K562 (cell line): ENCODE data around the gene PITHD1. TPM values are rescaled to one million over a fixed set of nuclear protein-coding genes. Genes with fewer than 3 reads are reported as not detected.
A peak's percentile ranks its signal among the peaks of the same experiment; 100 is the strongest.

Source experiments
- BRD4 ChIP-seq: fragments of 200-600 bp; sonication (generic); IDR thresholded peaks from 2 replicates; pipeline ENCODE4 v1.6.1; 2017; ENCODE audit warnings: inconsistent platforms
- CREBBP ChIP-seq: IDR thresholded peaks from one replicate; pipeline ENCODE4 v1.6.1; 2012; ENCODE audit warnings: low read depth, mild to moderate bottlenecking, control low read depth, inconsistent platforms, low read length
- FOXP1 ChIP-seq: sonication (generic); formaldehyde crosslinking; IDR thresholded peaks from 2 replicates; pipeline ENCODE4 v1.8.0; 2022; ENCODE audit warnings: mild to moderate bottlenecking, missing genetic modification reagents
- HDGF ChIP-seq: fragments of 450-650 bp; IDR thresholded peaks from 2 replicates; pipeline ENCODE4 v1.6.1; 2016
- KLF10 ChIP-seq: fragments of 250-450 bp; sonication (Bioruptor Pico); IDR thresholded peaks from 2 replicates; pipeline ENCODE4 v1.6.1; 2021; ENCODE audit warnings: matching md5 sums
- PCBP2 ChIP-seq: fragments of 200-400 bp; formaldehyde crosslinking; IDR thresholded peaks from 2 replicates; pipeline ENCODE4 v1.6.1; 2018; ENCODE audit warnings: low read length, low read depth, mild to moderate bottlenecking, moderate library complexity; ENCODE audit not compliant: poor library complexity, severe bottlenecking
- SIN3A ChIP-seq, 2 experiments: fragments of 150-350 bp in 1 of 2; IDR thresholded peaks; 2 replicates each; pipeline ENCODE4 v1.6.1; 2011 to 2016; ENCODE audit warnings: borderline replicate concordance in 2 of 2, low read depth in 2 of 2, low read length in 2 of 2, mild to moderate bottlenecking in 2 of 2, moderate library complexity in 2 of 2; ENCODE audit not compliant: control insufficient read depth in 1 of 2
- SMARCA5 ChIP-seq: fragments of 450-650 bp; IDR thresholded peaks from 2 replicates; pipeline ENCODE4 v1.6.1; 2016
- STAG1 ChIP-seq: sonication (generic); formaldehyde crosslinking; IDR thresholded peaks from 2 replicates; pipeline ENCODE4 v1.5.0; 2020; ENCODE audit warnings: missing genetic modification reagents, borderline replicate concordance
- U2AF1 ChIP-seq: fragments of 200-400 bp; formaldehyde crosslinking; optimal IDR thresholded peaks from 2 replicates; pipeline ENCODE3; 2017; ENCODE audit warnings: mild to moderate bottlenecking, low read depth, low read length, moderate library complexity
- XRCC3 ChIP-seq: fragments of 450-650 bp; IDR thresholded peaks from 2 replicates; pipeline ENCODE4 v1.6.1; 2017; ENCODE audit warnings: mild to moderate bottlenecking, moderate library complexity
- YBX1 ChIP-seq: fragments of 450-650 bp; IDR thresholded peaks from 2 replicates; pipeline ENCODE4 v1.7.1; 2016; ENCODE audit warnings: mild to moderate bottlenecking
- ZNF3 ChIP-seq: fragments of 250-450 bp; sonication (Bioruptor Pico); IDR thresholded peaks from 2 replicates; pipeline ENCODE4 v1.5.0; 2021; ENCODE audit warnings: mild to moderate bottlenecking, moderate library complexity
- ZNF586 ChIP-seq: fragments of 450-650 bp; formaldehyde crosslinking; conservative IDR thresholded peaks from 2 replicates; pipeline ENCODE4 v1.4.0; 2020; ENCODE audit warnings: mild to moderate bottlenecking, moderate library complexity
- polyA plus RNA-seq, 8 experiments: library from polyadenylated mRNA; depleted of rRNA in 4 of 8; stranded (reverse) in 5 of 8; unstranded in 3 of 8; fragments of >200 nt; fragmentation: Nextera tagmentation in 2 of 8; fragmentation: Illumina TruSeq in 1 of 8; extraction: Ambion mirVana in 2 of 8; extraction: Trizol in 1 of 8; gene quantifications; 2 replicates each; pipeline versions ENCODE4 v1.2.1 to v1.2.3, GENCODE V29; 2011 to 2014; ENCODE audit warnings: inconsistent platforms in 1 of 8, missing spikeins in 1 of 8
- total RNA-seq, 7 experiments: library from RNA; depleted of rRNA in 6 of 7; stranded (reverse); fragments of >200 nt in 6 of 7; fragmentation: Illumina TruSeq in 2 of 7; extraction: Trizol in 2 of 7; gene quantifications; 2 replicates each; pipeline versions ENCODE4 v1.2.1 to v1.2.3, GENCODE V29; 2011 to 2021; ENCODE audit warnings: low replicate concordance in 1 of 7
- TF ChIP-seq, protein P1 (sequence below): sonication (generic); formaldehyde crosslinking; IDR thresholded peaks from 2 replicates; pipeline ENCODE4 v1.8.0; 2023; ENCODE audit warnings: mild to moderate bottlenecking, missing genetic modification reagents
- TF ChIP-seq, protein P2 (sequence below): sonication (generic); formaldehyde crosslinking; IDR thresholded peaks from 2 replicates; pipeline ENCODE4 v1.8.0; 2022; ENCODE audit warnings: missing genetic modification reagents, mild to moderate bottlenecking, borderline replicate concordance
- TF ChIP-seq, protein P3 (sequence below): sonication (generic); formaldehyde crosslinking; IDR thresholded peaks from 2 replicates; pipeline ENCODE4 v1.8.0; 2022; ENCODE audit warnings: mild to moderate bottlenecking, missing genetic modification reagents
- TF ChIP-seq, protein P4 (sequence below): sonication (generic); formaldehyde crosslinking; IDR thresholded peaks from 2 replicates; pipeline ENCODE4 v1.8.1; 2022; ENCODE audit warnings: missing genetic modification reagents

PITHD1 gene
- total and polyA plus RNA-seq, 9 of the 15 experiments (the other 6 are each of a cell fraction or from before 2014, with no cell fraction given) = 46.5 to 175 (median 149) TPM

DNA sequence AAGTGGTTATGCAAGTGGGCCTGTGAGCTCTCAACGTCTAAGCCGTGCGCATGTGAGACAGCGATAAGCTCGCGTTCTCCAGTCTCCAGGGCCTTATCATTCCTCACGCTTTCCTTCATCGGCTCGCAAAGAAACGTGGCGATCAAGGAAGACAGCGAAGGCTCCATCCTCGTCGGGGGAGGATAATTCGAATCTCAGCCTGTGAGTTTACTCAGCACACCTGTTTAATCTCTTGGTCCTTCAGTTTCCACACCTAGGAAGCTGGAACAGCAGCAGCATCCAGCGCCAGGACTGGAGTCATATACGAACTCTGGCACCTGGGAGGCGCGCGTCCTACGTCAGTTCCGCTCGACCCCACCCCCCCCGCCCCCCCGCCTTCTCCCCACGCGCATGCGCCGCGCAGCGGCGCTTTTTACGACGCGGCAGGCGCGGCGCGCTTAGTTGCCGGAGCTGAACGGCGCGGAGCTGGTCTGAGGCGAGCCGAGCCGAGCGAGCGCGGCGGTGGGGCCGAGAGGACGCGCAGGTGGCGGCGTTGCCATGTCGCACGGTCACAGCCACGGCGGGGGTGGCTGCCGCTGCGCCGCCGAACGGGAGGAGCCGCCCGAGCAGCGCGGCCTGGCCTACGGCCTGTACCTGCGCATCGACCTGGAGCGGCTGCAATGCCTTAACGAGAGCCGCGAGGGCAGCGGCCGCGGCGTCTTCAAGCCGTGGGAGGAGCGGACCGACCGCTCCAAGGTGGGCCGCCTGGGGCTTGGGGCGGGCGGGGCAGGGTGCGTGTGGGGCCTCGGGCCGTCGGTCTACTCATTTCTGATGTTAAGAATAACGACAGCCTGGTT is at the start of gene PITHD1 (continued):
- TF ChIP-seq FOXP1 (CRISPR knock-in tag) = peak; percentile 91; the same call in 1 of the 2 replicates
- peak; percentile 60 for TF ChIP-seq U2AF1
- no peak for TF ChIP-seq ZNF586 (CRISPR knock-in tag)
- no peak for TF ChIP-seq CREBBP
- TF ChIP-seq SMARCA5 = no peak
- peak; percentile 75; a peak in 2 of 4 replicates for TF ChIP-seq SIN3A (IDR thresholded peaks at IDR 0.05; ENCODE audit: borderline replicate concordance in 2 of 2, control insufficient read depth in 1 of 2, low read depth in 2 of 2, low read length in 2 of 2)
- no peak for TF ChIP-seq YBX1
- TF ChIP-seq, protein P1, sequence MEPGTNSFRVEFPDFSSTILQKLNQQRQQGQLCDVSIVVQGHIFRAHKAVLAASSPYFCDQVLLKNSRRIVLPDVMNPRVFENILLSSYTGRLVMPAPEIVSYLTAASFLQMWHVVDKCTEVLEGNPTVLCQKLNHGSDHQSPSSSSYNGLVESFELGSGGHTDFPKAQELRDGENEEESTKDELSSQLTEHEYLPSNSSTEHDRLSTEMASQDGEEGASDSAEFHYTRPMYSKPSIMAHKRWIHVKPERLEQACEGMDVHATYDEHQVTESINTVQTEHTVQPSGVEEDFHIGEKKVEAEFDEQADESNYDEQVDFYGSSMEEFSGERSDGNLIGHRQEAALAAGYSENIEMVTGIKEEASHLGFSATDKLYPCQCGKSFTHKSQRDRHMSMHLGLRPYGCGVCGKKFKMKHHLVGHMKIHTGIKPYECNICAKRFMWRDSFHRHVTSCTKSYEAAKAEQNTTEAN (CRISPR knock-in tag) = no peak
- TF ChIP-seq, protein P2, sequence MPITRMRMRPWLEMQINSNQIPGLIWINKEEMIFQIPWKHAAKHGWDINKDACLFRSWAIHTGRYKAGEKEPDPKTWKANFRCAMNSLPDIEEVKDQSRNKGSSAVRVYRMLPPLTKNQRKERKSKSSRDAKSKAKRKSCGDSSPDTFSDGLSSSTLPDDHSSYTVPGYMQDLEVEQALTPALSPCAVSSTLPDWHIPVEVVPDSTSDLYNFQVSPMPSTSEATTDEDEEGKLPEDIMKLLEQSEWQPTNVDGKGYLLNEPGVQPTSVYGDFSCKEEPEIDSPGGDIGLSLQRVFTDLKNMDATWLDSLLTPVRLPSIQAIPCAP = no peak
- no peak for TF ChIP-seq KLF10
- TF ChIP-seq ZNF3 = no peak
- TF ChIP-seq STAG1 (CRISPR knock-in tag) = no peak
- no peak; the same call in 1 of the 2 replicates for TF ChIP-seq XRCC3
- TF ChIP-seq BRD4 = no peak
- TF ChIP-seq PCBP2 = no peak
- TF ChIP-seq HDGF = no peak
- TF ChIP-seq, protein P3, sequence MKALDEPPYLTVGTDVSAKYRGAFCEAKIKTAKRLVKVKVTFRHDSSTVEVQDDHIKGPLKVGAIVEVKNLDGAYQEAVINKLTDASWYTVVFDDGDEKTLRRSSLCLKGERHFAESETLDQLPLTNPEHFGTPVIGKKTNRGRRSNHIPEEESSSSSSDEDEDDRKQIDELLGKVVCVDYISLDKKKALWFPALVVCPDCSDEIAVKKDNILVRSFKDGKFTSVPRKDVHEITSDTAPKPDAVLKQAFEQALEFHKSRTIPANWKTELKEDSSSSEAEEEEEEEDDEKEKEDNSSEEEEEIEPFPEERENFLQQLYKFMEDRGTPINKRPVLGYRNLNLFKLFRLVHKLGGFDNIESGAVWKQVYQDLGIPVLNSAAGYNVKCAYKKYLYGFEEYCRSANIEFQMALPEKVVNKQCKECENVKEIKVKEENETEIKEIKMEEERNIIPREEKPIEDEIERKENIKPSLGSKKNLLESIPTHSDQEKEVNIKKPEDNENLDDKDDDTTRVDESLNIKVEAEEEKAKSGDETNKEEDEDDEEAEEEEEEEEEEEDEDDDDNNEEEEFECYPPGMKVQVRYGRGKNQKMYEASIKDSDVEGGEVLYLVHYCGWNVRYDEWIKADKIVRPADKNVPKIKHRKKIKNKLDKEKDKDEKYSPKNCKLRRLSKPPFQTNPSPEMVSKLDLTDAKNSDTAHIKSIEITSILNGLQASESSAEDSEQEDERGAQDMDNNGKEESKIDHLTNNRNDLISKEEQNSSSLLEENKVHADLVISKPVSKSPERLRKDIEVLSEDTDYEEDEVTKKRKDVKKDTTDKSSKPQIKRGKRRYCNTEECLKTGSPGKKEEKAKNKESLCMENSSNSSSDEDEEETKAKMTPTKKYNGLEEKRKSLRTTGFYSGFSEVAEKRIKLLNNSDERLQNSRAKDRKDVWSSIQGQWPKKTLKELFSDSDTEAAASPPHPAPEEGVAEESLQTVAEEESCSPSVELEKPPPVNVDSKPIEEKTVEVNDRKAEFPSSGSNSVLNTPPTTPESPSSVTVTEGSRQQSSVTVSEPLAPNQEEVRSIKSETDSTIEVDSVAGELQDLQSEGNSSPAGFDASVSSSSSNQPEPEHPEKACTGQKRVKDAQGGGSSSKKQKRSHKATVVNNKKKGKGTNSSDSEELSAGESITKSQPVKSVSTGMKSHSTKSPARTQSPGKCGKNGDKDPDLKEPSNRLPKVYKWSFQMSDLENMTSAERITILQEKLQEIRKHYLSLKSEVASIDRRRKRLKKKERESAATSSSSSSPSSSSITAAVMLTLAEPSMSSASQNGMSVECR (CRISPR knock-in tag) = peak; percentile 69; the same call in 1 of the 2 replicates
- TF ChIP-seq, protein P4, sequence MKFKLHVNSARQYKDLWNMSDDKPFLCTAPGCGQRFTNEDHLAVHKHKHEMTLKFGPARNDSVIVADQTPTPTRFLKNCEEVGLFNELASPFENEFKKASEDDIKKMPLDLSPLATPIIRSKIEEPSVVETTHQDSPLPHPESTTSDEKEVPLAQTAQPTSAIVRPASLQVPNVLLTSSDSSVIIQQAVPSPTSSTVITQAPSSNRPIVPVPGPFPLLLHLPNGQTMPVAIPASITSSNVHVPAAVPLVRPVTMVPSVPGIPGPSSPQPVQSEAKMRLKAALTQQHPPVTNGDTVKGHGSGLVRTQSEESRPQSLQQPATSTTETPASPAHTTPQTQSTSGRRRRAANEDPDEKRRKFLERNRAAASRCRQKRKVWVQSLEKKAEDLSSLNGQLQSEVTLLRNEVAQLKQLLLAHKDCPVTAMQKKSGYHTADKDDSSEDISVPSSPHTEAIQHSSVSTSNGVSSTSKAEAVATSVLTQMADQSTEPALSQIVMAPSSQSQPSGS (CRISPR knock-in tag) = no peak
